HTR-8/SVneo (cell line): ENCODE data around the gene IRX2.

Experiments used
- DNase-seq: peaks from one replicate; pipeline ENCODE4 v3.0.0; 2011; ENCODE audit warnings: low spot score, mixed read lengths; ENCODE audit not compliant: insufficient read length
- FAIRE-seq: peaks from 2 replicates; lab custom pipeline; 2011; peaks lifted over from hg19 to GRCh38; lab: Jason Lieb, UNC

Gene IRX2

DNA sequence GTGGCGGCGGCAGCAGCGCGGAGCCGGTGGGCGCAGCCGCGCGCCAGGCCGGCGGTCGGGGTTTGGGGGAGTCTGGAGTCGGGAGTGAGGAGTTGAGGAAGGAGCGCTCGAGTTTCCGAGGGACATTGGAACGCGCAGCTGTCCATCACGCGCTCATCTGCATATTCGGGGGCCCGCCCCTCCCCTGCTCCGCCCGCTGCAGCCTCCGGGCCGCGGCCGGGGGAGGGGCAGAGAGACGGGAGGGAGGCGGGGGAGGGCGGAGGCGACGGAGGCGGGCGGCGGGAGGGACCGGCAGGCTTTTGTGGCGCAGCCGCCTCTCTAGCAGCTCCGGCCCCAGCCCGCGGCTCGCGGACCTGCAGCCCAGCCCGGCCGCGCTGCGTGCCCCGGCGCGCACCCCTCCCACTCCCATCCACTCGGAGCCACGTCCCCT lies at the start of gene IRX2:
Gene IRX2 (minus strand): TSS at position 86 of the 430 bp plus-strand sequence. CDS start 264 bp downstream, outside the sequence.
- DNase-seq = no peak

DNA sequence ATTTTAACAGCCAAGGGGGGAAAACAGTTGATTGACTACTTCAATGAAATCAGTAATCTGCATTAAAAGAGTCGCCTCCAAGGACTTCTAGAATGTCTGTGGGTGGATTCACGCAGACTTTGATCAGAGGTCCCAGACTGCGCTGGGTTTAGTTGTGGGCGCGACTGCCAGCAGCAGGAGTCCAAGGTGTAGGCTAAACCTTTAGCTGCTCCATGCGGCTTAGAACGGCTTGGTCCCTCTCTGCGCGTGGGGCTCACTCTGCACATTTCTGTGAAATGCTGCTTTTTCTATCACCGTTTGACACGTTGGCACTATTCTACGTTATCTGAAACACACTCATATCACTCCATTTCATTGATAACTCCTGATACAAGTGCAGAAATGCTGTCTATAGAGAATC lies 48.6 kb upstream of the IRX2 start:
- DNase-seq = no peak
- FAIRE-seq = no peak

More for the DNA sequence above, at the start of gene IRX2:
- no peak for FAIRE-seq

DNA sequence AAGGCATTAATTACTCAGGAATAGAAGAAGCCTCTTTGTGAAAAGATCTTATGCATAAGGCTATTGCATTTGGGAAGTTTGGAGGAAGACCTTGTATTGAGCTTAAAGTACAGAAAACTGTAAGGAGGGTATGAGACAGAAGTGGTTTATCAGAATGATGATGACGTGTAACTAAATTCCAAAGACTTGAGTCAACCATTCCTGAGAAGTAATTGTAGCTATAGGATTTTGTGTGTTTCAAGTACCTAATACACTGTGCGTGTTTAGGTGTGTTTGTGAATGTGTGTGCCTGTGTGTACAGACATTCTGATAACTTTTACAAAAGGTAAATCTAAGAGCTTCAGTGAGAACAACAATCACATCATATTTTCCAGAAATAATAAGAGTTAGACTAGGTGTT lies 46.5 kb upstream of the IRX2 start:
- no peak for DNase-seq
- no peak for FAIRE-seq

DNA sequence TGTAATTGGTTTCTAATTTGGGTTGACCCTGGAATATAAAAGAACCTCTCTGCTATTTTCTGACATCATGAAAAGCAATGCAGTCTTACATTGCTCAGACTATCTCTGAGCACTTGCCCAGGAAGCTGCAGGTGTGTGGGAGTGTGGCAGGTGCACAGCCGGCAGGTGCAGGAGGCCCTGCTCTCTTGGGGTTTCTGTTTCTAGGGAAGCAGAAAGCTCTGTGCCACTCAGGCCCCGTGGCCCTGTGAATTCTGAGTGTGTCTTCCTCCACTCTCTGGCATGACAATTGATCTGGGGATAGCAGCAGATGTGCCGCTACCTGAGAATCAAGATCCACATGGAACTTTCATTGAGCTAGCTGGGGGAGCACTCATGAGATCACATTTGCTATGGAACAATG lies 45.7 kb upstream of the IRX2 start:
- DNase-seq (no peak), FAIRE-seq (no peak)

DNA sequence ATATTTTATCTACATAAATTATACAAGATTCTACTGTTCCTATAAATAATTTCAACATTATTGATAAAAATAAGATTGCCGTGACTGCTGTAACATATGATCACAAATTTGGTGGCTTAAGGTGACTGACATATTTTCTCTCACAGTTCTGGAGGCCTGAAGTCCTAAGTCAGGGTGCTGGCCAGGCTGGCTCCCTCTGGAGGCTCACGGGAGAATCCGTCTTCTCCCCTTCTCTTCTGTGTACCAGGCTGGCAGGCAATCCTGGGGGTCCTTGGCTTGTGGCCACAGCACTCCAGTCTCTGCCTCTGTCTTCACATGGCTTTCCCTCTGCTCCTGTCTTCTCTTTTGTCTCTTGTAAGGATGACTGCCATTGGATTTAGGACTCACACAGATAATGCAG lies 31.7 kb upstream of the IRX2 start:
- FAIRE-seq = no peak
- DNase-seq = no peak

DNA sequence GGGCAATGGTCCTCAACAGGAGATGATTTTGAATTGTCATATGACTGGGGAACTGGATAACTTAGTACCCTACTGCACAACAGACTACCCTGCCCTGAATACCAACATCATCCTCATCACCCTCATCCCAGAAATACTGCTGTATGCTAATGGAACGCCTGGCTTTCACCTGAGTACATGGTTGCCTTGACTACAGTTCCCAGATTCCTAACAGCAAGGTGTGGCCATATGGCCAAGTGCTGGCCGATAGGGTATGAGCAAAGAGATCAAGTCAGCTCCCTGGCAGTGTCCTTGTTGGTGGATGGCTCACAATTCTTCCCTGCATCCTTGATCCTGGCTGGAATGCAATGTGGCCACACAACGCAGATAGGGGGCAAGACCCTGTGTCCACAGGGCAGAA lies 31.2 kb upstream of the IRX2 start:
- no peak for FAIRE-seq
- DNase-seq = no peak

DNA sequence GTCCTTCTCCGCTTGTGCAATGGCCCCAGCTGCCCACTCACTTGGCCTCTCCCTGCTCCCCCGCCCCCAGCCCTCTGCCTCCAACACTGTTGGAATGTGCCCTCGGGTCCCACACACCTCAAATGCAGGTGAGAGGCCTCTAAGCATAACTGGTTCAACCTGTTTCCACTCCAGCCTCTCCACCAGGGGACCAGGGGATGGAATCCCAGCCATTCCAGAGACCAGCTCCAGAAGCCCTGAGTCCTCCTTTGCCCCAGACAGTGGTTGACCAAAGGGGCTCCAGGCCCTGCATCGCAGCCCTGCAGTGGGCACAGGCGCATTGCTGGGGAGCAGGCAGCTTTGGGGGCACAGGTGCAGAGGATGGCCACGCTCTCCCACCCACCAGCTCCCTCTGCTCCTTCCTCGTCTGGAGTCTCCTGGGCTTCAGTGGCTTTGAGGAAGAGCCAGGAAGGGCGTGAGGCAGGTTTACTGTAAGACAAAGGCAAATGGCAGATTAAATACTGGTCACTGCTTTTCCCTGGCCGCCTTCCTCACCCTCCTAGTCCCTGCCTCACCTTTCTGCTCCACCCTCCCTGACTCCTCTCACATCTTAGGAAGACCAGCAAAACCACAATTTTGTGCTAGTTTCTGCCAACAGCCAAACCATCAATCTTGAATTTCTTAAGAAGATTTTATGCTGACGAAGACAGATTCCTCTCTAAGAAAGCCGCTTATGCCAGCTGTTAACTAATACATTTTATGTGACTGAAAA lies 29.1 kb upstream of the IRX2 start:
- no peak for FAIRE-seq
- DNase-seq = no peak

DNA sequence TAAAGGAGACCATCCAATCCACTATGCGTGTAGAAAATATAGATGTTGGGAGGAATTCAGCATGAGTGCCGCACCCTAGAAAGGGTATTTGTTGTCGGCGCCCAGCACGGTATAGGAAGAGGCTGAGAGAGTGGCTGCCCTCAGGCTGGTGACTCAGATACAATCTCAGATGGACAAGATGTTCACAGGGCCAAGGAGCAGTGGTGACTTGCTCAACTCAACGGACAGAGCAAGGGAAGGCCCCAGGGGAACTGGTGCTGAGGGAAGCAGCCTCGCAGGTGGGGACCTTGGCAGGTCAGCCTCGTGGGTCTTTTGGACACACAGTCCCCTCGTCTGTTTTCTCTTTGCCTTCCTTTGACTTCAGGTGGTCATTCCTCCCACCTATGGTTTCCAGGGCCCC lies 28.0 kb upstream of the IRX2 start:
- DNase-seq (no peak), FAIRE-seq (no peak)

DNA sequence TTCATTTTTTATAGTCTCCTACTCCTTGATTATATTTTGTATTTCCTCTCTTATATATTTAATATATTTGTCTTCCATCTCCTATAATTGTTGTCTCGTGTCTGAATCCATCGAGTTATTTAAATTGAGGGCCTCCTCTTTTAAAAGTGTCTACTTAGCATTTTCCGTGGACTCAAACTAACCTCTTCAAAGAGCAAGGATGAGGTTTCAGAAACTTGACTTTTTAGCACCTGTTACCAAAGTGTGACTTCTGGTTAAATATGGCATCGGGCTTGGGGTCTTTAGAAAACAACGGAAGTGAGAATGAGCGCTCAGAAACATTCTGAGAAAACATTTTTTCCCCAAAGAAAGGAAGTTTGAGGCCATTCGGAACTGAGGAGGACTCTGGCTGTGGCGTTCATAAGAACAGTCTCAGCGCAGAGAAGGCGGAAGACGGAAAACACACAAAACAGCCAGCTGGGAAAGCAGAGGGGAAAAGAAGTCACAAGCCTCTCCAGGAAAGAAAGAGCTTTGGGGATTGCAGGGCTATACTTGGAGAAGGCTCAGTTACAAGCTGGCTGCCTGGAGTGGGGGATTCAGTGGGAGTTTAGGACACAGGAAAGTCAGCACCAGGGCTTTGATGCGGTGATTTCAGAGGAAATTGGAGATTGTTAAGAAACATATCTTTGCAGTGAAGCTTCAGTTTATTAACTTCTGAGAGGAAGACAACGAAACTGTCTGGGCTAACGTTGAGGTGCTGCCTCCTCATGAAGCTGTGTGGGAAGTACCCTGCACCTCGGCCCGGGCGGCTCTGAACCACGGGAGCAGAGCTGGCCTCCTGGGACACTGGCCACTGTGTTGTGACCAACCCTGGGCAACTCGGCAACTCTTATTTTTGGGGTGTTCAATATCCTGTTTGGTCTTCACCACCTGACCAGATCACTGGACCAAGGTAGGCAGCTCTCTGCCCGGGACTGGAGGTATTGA lies 25.1 kb upstream of the IRX2 start:
- no peak for FAIRE-seq
- DNase-seq = no peak

DNA sequence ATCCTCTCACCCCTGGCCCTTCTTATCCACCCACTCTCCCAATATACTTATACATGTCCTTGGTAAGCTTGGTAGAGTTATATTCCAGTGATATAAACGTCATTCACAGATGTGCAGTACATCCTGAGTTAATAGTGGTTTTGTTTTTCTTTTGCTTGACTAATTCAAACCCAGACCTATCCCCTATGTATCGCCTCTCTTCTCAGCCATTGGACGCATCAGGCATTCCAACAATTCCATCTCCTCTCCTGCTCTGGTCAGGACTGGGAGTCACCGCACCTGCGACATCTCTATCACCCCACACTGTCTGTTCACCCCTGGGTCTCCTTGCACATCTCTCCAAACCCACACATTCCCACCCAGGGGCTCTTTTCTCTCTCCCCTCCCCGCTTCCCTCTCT lies 21.9 kb upstream of the IRX2 start:
- FAIRE-seq (no peak), DNase-seq (no peak)

DNA sequence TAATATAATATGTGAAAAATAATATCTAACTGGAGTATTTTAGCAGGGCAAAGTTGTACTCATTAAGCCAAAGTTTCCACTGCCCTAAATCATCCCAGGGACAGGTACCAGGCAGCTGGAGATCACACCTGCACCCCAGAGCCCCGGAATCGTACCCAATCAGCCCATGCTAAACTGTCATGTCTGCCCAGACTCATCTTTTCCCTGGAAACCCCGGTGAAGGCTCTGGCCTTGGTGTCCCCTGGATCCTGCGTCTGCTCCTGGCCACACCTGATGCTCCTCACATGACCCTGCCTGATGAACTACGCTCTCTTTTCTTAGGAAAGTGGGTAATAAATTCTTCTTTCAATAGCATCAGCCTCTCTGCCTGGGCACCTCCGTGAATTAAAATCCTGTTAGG lies 15.6 kb upstream of the IRX2 start:
- DNase-seq (no peak), FAIRE-seq (no peak)

DNA sequence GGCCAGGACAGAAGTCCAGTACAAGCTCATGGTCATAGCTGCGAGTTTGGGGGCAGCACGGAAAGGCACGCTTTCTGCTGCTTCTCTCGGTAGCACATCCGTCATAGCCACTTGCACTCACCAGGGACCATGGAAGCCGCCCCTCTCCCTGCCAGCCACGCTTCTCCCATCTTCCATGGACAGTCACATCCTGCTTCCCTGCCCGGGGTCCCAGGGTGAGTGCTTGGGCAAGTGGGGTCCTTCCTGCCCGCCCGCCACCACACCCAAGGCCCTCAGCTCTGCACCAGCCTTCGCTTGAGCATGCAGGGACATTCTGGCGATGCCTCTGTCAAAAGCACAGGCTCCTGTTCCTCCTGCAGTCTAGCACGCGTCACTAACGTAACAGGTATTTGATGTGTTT lies 13.1 kb upstream of the IRX2 start:
- DNase-seq = no peak
- no peak for FAIRE-seq

DNA sequence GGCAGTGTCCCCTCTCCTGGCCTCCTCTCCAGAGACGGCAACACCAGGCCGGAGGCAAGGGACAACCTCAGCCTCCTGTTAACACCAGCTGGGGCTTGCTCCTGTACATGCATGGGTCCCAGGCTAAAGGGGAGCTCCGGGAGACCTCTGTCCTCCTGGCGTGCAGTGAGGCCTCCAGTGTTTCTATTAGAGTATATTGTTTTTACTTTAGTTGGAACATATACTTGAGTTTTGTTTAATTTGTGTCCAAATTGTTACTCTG lies 12.0 kb upstream of the IRX2 start:
- no peak for DNase-seq
- no peak for FAIRE-seq

DNA sequence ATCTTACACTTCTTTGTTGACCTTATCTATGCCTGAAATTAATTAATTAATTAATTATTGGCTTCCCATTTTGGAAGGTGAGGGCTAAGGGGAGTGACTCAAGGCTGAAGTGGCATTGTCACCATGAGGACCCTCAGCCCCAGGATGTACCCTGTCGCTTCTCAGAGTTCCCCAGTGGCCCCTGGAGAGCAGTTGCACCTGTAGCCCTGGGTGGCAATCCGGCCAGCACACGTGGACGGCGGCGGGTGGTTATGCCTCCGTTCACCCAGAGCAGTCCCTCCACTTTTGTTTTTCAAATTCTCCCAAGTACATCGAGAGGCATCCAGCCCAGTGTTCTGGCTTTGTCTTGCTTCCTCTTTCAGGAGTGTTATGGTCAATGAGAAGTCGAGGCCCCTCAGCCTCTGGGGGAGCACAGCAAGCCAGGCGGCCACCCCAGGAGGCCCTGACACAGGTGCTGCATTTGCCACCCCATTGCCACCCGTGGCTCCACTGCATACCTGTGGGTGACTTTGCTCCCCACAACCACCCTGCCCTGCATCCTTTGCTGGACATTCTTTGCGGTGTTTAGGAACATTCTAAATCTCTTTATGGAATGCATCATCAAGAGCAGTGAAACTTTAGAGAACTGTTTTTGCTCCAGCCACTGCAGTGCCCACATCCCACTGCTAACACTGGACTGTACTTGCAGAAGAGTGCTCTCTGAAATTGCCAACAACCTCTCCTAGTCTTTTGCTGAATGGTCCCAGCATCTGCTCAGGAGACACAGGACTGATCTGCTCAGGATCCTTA lies 11.5 kb upstream of the IRX2 start:
- no peak for FAIRE-seq

DNA sequence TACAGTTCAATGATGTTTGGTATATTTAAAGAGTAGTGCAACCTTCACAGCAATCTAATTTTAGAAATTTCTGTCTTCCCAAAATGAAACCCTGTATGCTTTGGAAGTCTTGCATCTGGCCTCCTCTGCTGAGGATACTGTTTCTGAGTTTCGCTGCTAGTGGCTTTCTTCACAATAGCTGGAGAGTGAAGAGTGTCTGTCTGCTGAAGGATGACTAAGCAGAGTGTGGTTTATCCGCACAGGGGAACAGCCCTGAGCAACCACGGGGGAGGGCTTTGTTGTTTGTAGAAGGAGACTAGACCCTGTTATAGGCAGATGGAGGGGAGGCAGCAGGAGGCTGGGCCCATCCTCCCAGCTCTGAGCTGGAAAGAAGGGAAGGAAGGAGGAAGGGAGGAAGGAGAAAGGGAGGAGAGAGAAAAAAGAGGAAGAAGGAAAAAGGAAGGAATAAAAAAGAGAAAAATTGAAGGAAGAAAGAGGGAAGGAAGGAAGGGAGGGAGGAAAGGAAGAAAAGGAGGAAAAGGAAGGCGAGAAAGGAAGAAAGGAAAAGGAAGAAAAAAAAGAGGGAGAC lies 10.5 kb upstream of the IRX2 start:
- no peak for DNase-seq
- no peak for FAIRE-seq

More for the DNA sequence above, 11.5 kb upstream of the IRX2 start:
- no peak for DNase-seq

DNA sequence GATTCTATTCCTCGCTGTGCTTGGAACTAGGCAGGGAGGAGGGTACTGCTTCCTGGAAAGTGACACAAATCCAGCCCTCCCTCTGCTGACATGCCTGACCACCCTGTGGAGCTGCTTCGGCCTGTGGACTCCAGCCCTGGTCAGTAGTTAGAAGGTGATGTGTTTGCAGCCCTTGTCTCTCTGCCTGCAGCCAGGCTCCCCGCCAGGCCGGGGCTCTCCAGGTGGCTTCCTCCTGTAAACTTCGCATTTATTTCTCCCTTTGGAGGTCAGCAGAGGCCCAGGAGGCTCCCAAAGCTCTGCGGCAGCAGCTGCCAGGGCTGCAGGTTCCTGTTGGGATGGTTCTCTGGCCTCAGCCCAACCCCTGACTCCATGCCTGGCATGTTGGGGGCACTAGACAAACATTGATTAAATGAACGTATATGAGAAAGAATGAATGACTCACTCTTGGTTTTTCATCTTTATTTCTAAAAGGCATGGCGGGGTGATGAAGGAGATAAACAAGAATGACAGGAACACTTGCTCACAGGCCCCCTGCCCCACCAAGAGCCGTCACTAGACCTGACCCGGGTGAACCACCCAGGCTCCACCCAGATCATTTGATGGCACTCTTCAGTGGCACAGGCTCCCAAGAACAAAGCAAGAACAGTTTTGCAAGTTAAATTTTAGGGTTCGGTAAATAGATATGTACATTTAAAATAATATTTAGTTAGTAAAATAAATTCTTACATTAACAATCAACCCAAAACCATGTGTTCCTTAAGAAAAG lies 8.4 kb upstream of the IRX2 start:
- DNase-seq (no peak), FAIRE-seq (no peak)

DNA sequence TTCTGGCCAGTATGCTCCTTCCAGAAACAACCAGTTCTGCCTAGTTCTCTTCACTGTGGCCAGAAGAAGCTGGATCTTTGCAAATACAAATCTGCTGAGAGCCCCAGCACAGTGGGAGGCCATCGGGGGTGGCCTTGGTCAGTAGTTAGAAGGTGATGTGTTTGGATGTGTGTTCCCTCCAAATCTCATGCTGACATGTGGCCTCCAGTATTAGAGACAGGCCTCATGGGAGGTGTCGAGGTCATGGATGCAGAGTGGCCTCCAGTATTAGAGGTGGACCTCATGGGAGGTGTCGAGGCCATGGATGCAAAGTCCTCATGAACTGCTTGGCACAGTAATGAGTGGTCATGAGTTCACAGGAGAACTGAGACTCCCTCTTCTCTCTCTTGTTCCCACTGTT lies 7.6 kb upstream of the IRX2 start:
- FAIRE-seq = no peak
- no peak for DNase-seq

DNA sequence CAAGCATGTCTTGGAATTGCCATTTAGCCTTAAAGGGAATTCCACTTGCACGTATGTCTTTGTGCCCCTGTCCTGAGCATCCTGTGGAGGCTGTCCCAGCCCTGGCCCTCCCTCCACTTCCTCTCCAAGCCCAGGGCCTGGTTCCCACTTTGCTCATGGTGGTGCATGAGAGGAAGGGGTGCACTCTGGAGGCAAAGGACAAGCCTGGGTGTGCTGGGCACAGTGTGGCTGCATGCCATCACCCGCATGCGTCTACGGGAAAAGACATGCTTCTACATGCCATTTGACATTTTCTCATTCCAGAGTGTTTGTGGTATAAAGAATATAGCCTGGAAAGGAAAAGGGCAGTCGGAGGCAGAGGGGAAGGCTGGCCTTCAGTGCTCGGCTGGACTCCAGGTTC lies 7.2 kb upstream of the IRX2 start:
- DNase-seq = no peak
- no peak for FAIRE-seq

DNA sequence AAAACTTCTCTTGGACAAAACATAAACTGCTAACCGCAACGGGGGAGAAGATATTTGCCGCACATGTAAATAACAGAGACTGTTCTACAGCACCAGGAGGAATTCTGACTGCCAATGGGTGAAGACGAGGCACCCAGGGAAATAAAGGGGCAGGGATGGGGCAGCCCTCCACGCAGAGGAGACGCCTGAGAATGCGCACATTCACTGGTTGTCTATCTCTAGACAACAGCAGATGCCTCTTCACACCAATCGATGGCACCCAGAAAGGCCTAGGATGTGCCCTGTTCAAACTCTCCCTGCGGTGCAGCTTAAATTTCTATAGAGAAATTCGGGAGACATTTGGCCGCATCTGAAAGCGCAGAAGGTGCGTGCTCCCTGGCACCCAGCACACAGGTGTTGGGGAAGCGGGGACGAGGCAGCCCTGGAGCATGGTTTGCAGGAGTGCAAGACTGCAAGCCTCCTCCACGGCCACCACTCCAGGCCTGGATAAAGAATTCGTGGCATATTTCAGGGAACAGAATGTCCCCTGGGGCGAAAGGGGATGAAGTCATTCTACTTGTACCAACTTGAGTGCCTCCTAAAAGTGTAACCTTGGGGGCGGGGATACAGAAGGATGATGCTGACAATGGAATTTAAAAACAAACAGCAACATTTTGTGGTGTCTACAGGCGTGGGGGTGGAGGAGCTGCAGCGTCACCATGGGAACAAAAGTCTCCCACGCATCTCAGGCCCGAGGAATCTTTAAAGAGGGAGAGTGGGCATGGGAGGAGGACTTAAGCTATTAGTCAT lies 6.3 kb upstream of the IRX2 start:
- DNase-seq (no peak), FAIRE-seq (no peak)
